GM18511 (cell line): ENCODE data around the gene PPARGC1A.

Source experiments
- ATAC-seq: cut with Tn5 transposase; IDR thresholded peaks from one replicate; pipeline ENCODE4 v1.9.1; 2021; ENCODE audit warnings: mild to moderate bottlenecking, moderate library complexity; ENCODE audit not compliant: unreplicated experiment

PPARGC1A gene

DNA sequence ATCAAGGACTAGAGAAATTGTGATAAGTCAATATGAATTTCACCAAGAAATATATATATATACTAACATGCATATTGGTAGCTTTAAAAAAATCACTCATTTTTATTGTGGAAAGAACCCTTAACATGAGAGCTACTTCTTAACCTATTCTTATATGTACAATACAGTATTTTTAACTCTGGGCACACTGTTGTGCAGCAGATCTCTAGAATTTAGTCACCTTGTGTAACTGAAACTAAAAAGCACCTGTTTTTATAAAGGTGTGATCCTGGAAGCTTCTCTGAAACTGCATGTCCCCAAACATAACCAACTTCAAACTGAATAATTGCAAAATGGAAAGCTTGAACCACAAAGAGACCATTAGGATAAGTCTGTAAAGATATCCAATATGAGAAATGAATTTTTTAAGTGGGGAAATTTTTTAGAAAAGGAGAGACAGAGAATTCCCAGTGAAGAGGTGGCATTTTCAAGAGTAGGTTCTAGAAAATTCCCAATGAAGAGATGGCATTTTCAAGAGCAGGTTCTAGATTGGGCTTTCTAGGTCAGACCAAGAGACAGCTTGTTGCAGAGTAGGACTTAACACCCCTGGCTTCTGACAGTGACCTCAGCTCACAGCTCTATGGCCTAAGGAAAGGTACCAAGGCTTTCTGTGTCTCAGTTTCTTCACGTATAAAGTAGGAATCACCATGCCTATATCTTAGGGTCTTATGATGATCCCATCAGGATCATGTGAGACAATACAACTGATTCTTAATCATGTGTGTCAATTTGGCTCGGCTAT, 22.0 kb upstream of the PPARGC1A start:
- peak; percentile 87 for ATAC-seq

DNA sequence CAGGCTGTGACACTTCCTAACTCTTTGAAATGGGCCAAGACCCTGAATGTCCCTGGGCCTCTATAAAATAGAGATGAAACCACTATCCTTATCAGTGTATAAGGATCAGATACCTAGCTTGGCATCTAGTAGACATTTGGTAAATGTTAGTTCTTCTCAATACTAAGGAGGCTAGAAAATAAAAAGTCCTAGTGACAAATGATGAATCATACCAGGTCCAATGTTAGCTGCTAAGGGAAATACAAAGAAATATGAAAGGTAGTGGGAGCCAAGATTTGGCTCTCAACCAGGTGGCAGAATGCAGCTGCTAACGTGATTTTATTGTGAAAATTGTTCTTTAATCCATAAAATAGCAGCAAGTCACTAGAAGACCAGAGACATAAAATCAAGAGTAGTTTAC, 19.8 kb upstream of the PPARGC1A start:
- ATAC-seq: no peak

DNA sequence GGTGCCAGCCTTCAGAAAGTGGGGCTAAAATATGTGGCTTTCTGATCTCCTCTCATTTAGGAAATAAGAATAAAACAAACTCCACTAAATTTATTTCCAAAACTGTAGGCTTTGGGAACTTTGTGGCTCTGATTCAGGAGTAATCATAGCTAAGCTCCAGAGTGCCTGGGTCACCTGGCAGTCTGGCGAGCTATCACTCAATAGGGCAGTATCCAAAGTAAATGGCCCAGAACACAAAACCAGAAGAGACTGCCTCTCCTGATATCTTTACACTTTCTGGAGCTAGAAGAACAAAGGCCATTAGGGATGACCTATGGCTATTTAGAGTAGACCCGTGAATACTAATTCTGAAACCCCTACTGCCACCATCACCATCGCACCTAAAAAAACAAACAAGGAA, 17.0 kb upstream of the PPARGC1A start:
- no peak for ATAC-seq

DNA sequence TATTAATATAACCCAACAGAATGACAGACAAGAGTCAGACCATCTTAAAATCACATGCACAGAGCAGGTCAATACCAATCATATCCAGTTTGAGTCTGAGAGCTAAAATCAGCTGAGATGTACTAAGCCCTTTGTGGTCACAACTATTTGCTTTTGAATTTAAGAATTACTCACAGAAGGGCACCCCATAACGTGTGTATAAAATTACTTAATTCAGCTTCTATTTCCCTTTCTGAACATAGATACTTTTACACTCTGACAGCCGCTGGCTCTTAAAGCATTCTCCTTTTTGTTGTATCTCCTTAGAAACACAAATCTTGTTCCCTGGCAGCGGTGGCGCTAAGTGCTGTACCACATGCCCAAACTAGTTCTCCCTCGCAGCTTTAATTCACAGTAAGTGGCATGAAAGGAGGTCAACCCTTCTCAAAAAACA, 14.8 kb upstream of the PPARGC1A start:
- ATAC-seq: no peak

DNA sequence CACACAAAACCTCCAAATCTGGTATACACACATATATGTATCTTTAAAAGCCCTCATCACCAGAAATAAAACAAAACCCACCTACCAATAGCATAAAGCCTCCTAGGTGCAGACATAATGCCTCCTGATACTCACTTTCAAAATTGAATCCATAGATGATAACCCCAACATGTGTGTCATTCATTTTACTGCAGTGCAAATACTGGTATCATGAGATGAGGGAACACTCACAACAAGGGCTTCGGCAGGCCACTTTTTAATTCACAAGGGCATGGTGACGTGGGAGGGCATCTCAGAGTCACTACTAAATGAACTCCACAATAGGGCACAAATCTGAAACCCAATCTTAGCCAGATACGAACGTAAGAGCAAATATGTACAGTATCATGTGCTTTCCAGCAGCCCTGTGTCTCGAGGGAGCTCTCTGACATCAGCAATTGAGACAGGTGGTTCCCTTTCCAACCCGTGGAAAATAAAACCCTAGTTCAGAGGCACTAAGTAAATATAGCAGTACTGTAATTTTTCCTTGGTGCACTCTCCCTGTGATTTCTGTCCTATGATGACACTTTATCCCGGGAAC, 14.1 kb upstream of the PPARGC1A start:
- ATAC-seq: no peak

DNA sequence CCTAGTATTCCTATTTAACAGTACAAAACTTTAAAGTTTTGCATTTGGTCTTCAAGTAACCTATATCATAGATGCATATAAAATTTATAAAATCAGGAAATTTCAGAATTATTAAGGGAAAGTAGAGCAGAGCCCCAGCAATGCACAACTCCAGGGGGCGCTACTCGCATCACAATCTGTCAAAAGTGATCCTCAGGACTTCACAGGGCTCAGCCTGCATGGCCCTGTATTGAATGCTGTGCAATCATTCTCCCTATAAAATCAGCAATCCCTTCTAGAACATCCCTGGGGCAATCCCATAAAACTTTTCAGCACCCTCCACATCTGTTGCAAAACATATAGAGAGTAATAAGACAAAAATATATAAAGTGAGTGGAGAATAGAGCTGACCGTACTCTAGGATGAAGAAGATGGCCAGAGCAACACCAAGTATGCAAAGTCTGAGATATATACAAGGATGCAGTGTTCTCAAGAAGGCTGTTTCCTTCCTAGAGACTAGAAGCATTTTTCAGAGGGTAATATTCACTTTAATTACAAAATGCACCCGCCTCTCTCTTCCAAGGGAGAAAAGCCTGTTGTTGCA, 12.5 kb upstream of the PPARGC1A start:
- ATAC-seq: no peak

DNA sequence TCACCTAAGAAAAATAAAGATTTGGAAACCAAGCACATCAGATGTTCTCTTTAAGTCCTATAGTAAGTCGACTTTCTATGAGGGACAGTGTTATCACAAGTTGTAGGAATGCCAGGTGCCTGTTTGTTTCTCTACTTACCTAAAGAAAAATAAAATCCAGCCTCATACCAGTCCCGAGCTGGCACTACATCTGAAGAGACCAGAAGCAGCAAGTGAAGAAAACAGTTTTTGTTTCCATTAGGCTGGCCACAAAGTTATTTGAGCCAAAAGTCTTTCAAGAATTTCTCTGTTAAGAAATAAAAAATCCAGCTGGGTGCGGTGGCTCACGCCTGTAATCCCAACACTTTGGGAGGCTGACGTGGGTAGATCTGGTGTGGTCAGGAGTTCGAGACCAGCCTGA, 10.8 kb upstream of the PPARGC1A start:
- ATAC-seq: no peak

DNA sequence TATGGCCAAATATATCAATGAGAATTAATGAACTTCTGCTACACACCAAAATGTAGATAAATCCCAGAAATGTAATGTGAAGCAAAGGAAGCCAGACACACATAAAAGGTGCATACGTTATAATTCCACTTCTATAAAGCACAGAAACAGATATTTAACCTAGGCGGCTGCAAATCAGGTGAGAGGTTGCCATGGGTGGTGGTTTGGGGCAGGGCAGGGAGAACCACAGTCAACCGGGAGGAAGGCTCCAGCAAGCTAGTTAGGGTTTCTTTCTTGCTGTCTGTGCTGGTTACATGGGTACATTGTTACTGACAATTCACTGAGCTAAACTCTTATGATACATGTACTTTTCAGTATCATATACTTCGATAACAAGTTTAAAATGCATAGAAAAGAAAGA, 9.7 kb upstream of the PPARGC1A start:
- no peak for ATAC-seq

DNA sequence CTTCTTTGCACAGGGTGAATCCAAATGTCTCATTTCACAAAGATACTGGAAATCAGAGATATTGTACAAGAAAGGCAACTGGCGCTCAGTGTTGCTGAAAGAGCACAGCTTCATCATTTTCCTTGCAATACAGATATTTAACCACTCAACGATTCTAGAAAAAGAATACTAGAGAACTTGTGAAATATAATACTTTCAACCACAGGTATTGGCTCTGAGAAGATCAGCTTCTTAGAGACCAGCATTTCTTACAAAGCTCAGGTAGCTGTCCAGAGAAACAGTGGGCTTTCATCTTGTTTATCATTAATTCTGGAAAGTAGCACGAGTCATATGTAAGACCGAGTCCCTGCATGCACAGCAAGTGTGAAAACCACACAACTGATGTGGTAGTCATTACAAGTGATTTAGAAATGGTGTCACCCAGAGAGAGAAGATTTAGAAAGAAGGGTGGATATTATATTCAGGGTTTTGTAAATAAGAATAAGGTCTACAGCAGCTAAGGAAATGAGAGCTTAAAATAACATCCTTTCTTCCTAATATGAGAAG, 7.8 kb upstream of the PPARGC1A start:
- ATAC-seq: no peak

DNA sequence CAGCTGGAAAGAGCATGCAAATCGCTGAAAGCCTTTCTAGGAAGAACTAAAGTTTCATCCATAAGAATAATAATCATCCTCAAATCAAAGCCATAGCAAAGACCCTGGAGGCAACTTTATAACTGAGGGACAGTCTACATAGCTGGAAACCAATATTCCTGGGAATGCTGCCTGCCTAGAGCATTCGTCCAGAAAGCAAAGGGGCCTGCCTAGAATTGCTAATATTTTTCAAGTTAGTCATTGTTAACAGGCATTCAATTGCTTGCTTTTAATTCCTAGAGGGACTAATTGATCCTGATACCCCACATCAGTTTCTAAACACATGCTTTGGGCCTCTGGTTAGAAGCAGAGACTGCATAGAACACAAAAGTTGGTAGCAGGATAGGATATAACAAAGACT, 4.2 kb upstream of the PPARGC1A start:
- no peak for ATAC-seq

DNA sequence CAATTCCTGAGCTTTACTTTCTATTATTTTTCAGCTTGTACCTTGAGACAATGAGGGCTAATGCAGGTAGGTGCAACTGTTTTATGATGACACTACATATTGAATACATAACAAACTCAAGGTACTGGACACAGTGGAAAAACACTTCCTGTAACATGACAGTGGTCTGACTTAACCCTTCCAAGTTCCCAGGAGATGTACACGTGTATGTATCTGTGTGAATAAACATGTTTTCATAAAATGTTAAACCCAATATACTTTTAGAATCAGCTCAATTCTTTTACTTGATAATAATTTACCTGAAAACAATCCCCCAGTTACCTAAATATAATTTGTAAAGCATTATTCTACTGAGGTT, 1.2 kb upstream of the PPARGC1A start:
- no peak for ATAC-seq

DNA sequence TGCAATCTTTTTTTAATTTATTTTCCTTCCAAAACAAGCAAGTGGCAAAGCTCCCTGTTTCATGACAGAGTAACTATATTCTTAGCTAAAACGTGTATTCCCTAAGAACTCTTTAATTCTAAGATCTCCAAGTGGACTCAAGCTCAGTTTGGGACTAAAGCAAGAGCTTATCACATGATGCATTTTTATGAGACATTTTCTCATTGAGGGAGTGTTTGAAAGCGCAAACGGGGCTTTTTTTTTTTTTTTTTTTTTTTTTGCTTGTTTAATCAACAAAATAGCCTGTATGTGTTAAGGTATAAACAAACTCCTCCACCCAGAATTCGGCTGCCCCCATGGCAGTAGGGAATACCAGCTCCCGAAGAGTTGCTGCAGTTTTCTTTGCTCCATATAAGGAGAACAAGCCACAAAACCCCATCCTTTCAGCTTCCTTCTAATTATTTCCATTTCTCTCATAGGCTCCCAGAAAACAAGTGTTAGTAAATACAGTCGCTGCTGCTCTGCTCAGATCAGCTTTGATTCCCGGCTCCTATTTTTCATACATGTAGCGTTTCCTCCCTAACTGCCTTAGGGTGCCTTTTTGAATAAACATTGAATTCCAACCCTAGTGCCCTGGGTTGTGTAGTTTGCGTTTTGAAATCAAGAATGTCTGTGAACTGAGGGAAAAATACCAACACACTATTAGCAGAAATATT, 669 bp upstream of the PPARGC1A start:
- ATAC-seq: no peak

DNA sequence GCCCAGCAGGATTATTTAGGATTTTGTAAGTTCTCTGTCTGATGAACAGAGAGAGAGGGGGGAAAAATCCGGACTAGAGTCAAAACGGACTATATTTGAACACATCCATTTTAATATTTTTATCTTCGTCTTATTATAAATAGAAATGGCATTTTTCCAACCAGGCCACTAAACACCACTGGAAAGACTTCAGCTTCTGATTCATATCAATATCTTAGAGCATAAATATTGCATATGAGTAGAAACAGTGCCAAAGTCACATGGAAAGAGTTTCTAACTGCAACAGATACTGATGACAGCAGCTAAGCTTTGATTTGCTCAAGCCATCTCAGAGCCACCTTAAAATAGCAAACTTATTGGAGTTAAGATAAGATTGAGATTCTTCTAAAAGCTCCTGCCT, 456 bp downstream of the PPARGC1A start:
- no peak for ATAC-seq

DNA sequence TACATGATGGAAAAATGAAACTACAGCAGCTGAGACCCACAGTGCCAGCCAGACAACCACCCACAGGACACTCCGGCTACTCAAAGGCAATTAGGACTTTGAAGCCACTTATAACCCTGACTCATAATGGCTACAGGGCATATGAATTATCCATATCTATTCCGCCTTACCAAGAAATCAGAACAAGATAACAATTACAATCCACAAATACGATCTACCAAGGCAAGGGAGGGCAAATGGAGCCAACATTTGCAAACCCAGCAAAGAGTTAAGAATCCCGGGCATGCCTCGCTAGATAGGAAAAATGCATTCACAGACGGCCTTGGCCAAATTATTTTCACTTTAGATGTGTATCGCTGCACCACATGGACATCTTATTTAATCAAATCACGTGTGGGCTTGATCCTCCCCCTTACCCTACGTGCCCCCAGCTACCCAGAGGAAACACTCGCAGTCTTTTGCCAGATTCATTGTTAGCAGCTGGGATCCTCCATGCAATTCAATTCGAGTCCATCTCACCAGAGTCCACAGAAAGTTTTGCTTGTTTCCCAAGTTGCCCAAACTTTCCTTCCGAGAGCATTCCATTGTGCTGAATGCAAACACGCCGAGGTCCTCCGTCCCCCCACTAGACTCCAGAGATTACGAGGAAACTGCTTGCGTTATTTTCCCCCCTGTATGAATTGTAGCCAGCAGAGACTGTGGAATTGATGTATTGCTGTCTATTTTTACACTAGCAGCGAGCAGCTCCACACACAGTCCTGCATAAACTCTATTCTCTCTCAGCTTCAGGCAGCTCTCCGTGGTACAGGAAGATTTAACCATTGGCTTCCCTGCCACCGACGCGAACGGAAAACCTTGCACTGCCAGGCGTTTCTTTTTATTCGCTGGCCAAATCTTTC, 1.2 kb downstream of the PPARGC1A start:
- no peak for ATAC-seq

DNA sequence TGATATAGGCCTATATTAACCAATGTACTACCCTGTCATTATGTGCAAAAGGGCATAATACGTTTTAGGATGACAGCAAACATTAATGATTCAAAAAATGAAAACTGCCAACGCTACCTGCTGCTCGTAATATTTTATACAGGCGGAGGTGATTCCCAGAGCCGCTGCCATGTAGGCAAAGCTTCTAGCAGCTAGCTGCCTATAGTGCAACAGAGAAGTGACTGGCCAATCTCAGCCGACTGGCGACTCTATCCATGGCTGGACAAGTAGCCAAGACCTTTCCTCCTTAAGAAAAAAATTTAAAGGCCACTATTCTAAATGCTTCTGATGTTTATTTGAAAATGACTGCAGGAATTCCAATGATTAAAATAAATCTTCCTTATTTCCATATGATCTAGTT, 1.9 kb downstream of the PPARGC1A start:
- ATAC-seq: no peak

DNA sequence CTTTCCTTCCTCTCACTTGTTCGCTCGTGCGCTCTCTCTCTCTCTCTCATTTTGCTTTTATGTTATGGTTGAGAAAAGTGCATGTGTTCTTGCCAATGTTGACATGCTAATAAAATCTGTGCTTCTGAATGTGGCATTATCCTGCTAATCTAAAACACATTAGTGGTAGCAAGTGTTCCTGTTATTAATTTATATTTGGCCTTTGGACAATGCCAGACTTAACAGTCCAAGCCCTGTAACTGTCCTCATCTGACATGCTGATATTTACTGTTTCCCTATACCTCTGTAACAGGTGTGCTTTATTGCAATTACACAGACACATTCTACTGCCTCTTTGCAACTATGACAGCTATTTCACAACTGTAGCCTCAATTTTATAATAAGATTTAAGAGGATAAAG, 2.7 kb downstream of the PPARGC1A start:
- ATAC-seq: no peak

DNA sequence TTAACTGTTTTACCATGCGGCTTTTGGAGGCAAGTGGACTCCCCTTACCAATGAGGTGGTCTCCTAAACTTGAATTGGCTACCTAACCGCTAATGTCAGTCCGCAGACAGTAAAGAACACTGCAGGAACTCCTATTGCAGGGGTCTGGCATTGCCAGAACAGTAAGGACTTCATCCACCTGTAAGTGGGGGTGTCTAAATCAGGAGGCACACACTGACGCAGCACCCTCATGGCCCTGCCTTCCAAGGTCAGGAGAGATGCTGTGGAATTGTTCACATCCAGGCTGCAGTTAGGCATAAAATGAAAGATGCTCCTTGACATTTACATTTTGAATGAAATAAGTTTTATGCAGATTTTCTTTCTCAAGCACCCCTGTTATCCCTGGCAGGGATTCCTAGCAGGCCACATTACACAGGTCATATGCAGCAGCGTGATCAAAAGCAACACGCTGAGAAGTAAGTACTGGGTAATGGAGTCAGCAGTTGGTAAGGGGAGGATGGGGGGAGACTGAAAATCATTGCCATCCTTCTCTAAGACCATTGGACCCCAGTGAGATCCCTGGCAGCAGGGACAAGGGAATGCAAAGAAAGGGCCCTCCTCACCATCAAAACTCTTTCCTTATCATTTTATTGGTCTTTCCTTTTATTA, 3.8 kb downstream of the PPARGC1A start:
- ATAC-seq: no peak

DNA sequence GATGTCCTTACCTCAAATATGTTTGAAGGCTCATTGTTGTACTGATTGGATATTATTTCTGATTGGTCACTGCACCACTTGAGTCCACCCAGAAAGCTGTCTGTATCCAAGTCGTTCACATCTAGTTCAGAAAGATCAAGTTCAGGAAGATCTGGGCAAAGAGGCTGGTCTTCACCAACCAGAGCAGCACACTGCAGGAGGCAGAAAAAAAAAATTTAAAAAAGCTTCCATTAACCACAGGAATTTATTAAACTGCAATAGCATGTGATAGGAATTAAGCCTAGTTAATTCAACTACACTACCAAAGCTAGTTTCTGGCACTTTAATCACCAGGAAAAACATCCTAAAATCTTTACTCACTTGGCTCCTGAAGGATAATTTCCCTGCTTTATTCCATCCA, 5.1 kb downstream of the PPARGC1A start:
- ATAC-seq: no peak

DNA sequence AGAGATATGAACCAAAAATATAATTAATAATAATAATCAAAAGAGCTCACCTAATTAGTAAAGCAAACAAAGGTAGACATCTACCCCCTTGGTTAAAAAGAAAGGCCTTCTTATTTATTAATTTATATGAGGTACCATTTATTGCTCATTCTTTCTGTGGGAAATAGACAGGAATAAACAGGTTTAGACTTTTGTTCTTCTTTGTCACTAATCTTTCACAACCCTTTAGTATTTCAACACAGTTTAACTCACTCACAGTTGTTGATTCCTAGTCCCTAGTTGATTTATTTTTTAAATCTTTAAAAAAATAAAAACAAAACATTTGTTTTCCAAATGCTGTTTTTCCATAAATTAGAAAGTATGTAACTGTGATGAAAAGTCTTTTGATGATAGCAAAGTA, 5.6 kb downstream of the PPARGC1A start:
- no peak for ATAC-seq

DNA sequence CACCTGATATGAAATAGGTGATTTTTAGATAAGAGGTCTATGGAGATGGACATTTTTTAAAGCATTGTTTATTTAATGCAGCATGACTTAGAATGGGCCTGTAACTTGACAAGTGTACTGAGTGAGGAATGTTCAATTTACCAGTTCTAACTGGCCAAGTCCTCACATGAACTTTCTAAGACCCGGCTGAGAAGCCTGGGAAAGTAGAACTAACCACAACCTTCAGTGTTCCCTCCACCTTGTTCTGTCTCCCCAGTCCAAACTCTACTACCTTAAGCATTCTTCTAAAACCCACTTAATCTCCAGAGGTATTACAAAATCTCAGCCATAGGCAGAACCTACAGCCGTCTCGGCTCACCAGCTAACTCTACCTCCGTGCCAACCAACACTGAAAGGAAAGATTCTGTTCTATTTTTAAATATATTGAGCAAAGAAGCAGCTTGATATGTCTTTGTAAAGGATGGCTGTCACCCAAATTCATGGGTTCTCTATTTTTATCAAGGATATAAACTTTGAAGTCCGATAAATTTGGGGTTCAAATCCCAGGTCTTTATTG, 6.8 kb downstream of the PPARGC1A start:
- no peak for ATAC-seq
